Limb (tissue), 2 donors: ENCODE data around the gene RNFT2.

ENCODE experiments used
- DNase-seq, 2 donors: peaks; one replicate each; pipeline ENCODE4 v3.0.0-alpha.2; 2016; ENCODE audit errors: extremely low spot score in 2 of 2

The RNFT2 gene

DNA sequence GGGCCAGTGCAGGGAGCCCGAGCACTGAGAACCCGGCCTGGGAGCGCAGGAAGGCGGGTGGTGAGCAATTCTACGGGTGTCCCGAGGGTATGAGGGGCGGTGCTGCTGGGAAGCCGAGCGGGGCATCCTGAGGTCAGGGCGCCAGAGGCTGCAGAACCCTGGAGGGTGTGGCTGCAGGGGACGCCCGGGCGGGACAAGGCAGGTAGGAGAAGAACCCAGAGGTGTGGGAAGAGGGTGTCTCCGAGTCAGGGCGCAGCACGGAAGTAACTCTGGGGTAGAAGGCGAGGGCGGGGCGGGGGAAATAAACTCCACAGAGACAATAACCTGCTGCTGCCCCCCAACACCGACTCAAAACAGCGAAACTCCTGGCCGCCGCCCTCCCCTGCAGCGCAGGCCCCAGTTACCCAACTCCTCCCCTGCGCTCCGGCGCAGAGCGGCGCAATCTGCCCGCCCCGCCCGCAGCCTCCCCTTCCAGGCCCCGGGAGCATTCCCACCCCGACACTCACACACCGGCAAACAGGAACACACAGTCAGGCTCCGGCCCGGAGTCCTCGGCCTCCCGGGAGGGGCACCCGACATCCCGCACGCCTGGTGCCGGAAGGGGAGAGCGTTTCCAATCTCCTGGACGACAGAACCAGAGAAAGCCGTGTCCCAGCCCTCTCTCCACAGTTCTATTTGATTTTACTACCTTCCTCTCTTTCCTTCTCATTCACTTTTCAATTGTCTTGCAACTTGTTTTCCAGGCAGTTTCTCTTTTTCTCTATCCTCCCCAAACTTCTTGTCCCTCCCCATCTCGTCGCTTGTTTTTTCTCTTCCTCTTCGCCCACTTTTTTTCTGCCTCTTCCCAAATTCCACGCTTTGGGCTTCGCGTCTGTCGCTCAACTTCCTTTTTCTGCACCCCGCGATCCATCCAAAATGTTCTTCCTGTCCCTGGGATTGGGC, 140.7 kb downstream of the RNFT2 start:
- DNase-seq, result peak in 1 of 2 donors; percentile 52

GRCh38 chr12:116879509-116880212, 141.5 kb downstream of the RNFT2 start:
- peak in 1 of 2 donors; percentile 42 for DNase-seq

- no peak for DNase-seq
These were observed 142.2 kb downstream of the RNFT2 start for GRCh38 chr12:116880213-116880816.

DNA sequence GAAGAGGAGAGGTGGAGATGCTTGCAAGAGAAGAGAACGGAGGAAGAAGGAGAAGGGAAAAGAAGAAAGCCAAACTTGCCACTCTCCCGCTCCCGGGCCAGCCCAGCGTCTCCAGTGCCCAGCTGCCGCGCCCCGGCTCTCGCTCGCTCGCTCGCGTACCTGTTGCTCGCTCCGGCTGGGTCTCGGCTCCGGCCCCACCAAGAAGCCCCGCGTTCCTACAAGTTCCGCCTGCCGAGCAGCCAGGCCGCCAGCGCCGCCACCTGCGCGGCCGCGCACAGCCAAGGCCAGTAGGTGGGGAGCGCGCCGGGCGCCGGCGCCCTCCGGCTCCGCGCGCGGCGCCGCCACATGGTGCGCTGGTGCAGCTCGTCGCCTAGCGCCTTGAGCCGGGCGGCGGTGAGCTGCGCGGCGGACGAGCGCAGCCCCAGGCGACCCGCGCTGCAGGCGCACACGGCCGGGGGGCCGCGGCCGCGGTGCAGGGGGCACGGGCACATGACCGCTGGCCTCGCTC, 142.8 kb downstream of the RNFT2 start:
- DNase-seq, result peak; percentile 25 to 70

- peak in 1 of 2 donors; percentile 68 for DNase-seq
These were observed 143.3 kb downstream of the RNFT2 start, which contains the start of gene HRK for GRCh38 chr12:116881325-116881876. HRK (minus strand) TSS chr12:116881441; CDS start chr12:116881307, 134 bp downstream.

- no peak for DNase-seq
These were observed 143.9 kb downstream of the RNFT2 start for GRCh38 chr12:116881877-116882507.

- DNase-seq, result peak in 1 of 2 donors; percentile 36
These were observed 144.6 kb downstream of the RNFT2 start for GRCh38 chr12:116882742-116883141.

- DNase-seq, result no peak
These were observed 146.8 kb downstream of the RNFT2 start for GRCh38 chr12:116884871-116885270.

DNA sequence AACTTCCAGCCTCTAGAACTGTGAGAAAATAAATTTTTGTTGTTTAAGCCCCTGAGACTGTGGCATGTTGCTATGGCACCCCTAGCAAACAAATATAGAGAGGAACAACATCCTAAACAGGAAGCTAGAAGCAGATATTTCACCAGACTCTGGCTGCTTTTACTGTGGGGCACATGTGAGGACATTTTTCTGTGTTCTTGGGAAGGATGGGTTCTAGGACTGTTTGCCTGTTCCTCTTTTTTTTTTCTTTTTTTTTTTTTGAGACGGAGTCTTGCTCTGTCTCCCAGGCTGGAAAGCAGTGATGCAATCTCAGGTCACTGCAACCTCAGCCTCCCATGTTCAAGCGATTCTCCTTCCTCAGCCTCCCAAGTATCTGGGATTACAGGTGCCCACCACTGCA, 147.4 kb downstream of the RNFT2 start:
- DNase-seq, result no peak

DNA sequence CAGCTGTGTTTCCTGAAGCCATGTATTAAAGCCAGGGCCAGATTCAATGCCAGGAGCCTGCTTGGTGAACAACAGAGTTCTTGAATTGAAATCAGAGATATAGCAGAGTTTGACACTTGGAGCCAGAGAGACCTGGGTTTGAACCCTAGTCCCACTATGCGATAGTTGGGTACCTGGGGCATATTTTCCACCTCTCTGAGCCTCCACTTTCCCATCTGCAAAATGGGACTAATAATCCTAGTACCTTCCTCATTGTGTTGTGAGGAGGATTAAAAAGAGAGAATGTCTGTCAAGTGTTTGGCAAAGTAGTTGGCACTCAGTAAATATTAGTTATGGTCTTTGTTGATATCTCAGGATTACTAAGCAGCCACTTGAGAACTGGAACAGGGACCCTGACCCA, 149.1 kb downstream of the RNFT2 start:
- DNase-seq, result no peak

DNA sequence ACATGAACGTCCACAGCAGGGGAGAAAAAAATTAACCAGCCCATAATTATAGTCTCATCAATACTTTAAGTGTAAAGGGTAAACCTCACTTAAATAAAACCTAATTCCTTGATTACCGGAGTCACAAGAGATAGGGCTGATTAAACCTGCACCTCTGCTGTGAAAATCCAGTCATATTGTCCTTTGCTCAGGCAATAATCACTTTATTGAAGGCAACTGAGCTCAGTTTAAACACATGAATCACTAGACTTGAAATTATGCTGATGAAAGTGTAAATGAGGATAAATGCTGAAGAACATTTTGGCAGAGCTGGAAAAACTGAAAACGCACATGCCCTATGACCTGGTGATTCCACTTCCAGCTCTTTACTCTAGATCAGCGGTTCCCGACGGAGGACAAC, 149.8 kb downstream of the RNFT2 start:
- no peak for DNase-seq

GRCh38 chr12:116890330-116890729, 152.2 kb downstream of the RNFT2 start:
- DNase-seq, result no peak

DNA sequence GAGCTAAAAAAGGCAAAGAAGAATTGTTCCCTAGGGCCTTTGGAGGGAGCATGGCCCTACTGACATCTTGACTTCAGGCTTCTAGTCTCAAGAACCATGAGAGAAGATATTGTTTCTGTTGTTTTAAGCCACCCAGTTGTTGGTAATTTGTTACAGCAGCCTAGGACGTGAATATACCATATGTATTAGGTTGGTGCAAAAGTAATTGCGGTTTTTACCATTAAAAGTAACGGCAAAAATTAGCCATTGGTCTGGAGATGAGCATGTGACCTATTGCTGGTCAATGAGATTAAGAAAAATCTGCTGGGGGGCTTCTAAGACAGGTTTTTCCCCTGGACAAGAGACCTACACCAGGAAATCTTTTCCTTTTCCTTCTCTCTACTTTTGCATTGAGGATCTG, 152.9 kb downstream of the RNFT2 start:
- no peak for DNase-seq

- no peak for DNase-seq
These were observed 154.4 kb downstream of the RNFT2 start for GRCh38 chr12:116892349-116893140.

- no peak for DNase-seq
These were observed 156.8 kb downstream of the RNFT2 start for GRCh38 chr12:116894913-116895312.

DNA sequence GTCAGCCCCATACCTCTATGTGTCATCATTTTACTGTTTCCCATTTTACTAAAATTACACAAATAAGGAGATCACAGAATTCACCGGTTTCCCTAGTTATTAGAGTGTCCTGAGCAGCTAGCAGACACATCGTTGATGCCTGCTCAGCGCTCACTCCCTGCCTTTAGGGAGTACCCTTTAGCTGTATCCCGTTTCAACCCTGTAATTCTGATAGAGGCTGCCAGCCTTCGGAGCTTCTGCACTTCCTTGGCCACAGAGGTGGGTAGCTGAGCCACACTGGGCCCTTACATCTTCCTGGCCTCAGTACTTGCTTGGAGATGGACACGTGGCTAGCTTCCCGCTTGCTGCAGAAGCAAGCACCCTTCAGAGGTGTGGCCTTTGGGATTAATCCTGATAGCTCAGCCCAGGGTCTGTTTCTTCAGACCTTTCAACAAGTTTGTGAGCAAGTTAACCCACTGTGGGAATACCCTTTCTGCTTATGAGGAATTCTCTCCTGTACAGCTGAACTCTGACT, 158.4 kb downstream of the RNFT2 start:
- DNase-seq, result no peak

DNA sequence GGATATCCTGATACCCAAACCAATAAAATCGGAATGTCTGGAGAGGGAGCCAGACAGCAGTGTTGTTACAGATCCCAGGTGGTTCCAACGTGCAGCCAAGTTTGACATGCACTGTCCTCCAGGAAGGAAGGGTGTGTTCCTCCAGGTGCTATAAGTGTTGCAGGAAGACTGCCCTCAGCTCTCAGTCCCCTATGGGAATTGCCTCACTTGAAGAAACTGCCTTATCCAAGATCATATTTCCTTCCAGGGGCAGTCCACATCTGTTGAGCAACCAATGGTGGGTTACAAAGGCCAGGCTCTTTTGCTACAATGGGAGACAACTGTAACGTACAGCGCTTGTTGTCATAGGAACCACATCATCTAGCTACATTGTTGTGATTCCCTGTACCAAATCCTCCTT, 159.4 kb downstream of the RNFT2 start:
- no peak for DNase-seq

- DNase-seq, result no peak
These were observed 160.6 kb downstream of the RNFT2 start for GRCh38 chr12:116898669-116899068.

DNA sequence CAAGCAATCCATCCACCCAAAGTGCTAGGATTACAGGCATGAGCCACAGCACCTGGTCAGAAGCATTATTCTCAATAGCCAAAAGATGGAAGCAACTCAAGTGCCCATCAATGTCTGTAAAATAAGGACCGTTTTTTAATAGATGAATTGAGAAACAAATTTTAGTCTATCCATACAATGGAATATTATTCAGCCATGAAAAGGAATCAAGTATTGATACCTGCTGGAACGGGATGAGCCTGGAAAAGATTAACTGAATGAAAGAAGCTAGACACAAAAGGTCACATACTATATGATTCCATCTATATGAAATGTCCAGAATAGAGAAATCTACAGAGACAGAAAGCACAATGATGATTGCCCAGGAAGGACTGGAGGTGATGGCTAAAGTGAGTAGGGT, 163.5 kb downstream of the RNFT2 start:
- DNase-seq, result no peak
